Measurements from ENCODE around the gene CRLF2. TPM values are rescaled to one million over a fixed set of nuclear protein-coding genes. Genes with fewer than 3 reads are reported as not detected.

CRLF2 gene
- total and polyA plus RNA-seq, 10 of the 15 experiments (the other 5 are each of a cell fraction or from before 2014, with no cell fraction given) = 2.7 to 7.2 (median 4.5) TPM

GRCh38 chrX:1163231-1163630, 49.2 kb downstream of the CRLF2 start (continued):
- TF ChIP-seq, protein P1, sequence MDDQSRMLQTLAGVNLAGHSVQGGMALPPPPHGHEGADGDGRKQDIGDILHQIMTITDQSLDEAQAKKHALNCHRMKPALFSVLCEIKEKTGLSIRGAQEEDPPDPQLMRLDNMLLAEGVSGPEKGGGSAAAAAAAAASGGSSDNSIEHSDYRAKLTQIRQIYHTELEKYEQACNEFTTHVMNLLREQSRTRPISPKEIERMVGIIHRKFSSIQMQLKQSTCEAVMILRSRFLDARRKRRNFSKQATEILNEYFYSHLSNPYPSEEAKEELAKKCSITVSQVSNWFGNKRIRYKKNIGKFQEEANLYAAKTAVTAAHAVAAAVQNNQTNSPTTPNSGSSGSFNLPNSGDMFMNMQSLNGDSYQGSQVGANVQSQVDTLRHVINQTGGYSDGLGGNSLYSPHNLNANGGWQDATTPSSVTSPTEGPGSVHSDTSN (IDR thresholded peaks at IDR 0.05; ENCODE audit: insufficient replicate concordance, low read depth, low read length) = no peak
- no peak for TF ChIP-seq NR2C1 (IDR thresholded peaks at IDR 0.05)
- no peak for TF ChIP-seq ATF7 (IDR thresholded peaks at IDR 0.05; ENCODE audit: low read depth)
- no peak for TF ChIP-seq RB1 (IDR thresholded peaks at IDR 0.05; ENCODE audit: borderline replicate concordance)
- no peak for TF ChIP-seq RAD21 (IDR thresholded peaks at IDR 0.05; ENCODE audit: insufficient read depth, low read depth, low read length)
- no peak for TF ChIP-seq EGR1 (IDR thresholded peaks at IDR 0.05; ENCODE audit: borderline replicate concordance in 1 of 2, low read depth in 2 of 2, low read length in 2 of 2)
- no peak for TF ChIP-seq ZNF217 (IDR thresholded peaks at IDR 0.05)
- no peak for TF ChIP-seq SIX5 (IDR thresholded peaks at IDR 0.05; ENCODE audit: low read depth, low read length, severe bottlenecking)
- TF ChIP-seq ZZZ3 (IDR thresholded peaks at IDR 0.05; ENCODE audit: control insufficient read depth, insufficient read length, low read depth) = no peak
- TF ChIP-seq CBX5 (IDR thresholded peaks at IDR 0.05; ENCODE audit: low read depth) = no peak

- BruUV-seq (replicated peaks) = no TSS peak
- FAIRE-seq = no peak
- SMC1A ChIA-PET (ENCODE audit: uncharacterized antibody, unreplicated experiment) = no interaction called here
- in situ Hi-C loops (cut with MboI) (no loop called here), intact Hi-C loops (cut with micrococcal nuclease; ENCODE audit: unreplicated experiment) (no loop called here)
- Histone ChIP-seq H3K9ac (ENCODE audit: control insufficient read depth, insufficient read depth, low read length) (no peak overlapping the region), H3K4me3 (no peak overlapping the region), H2AFZ (ENCODE audit: control insufficient read depth, low read depth, low read length) (no peak overlapping the region), H4K20me1 (ENCODE audit: control insufficient read depth, insufficient read depth) (no peaks in the 10 kb centered on the region), H3K4me1 (ENCODE audit: control insufficient read depth, insufficient read depth, low read length) (no peaks in the 10 kb centered on the region), H3K27me3 (replicated peaks in 1 of 2; ENCODE audit: control insufficient read depth in 2 of 2, insufficient read depth in 2 of 2, low read length in 1 of 2) (no peaks in the 10 kb centered on the region), H3K9me3 (replicated peaks; ENCODE audit: control insufficient read depth, insufficient read depth, low read length) (no peaks in the 10 kb centered on the region), H3K4me2 (ENCODE audit: control insufficient read depth, insufficient read depth) (no peak overlapping the region), H3K36me3 (ENCODE audit: control insufficient read depth in 2 of 2, insufficient read depth in 2 of 2, low read length in 1 of 2) (no peaks in the 10 kb centered on the region), H3K27ac (ENCODE audit: control insufficient read depth, insufficient read depth) (no peak overlapping the region), H3K79me2 (ENCODE audit: control insufficient read depth, insufficient read depth, low read length) (no peaks in the 10 kb centered on the region)
- POLR2A ChIA-PET = no interaction called here
- CTCF ChIA-PET = no interaction called here
- DNase-seq (ENCODE audit: low read depth, low spot score) = no peak
- ATAC-seq = no peak
- WGBS (ENCODE audit: insufficient coverage, insufficient replicate concordance, low lambda C conversion rate, missing lambda C conversion rate) = 35% methylated on average over 10 of the region's 10 CpGs
- RAD21 ChIA-PET (ENCODE audit: unreplicated experiment) = no interaction called here
- TF ChIP-seq BCL11A (IDR thresholded peaks at IDR 0.05; ENCODE audit: low read depth, low read length) = no peak
- no peak for TF ChIP-seq USF2 (IDR thresholded peaks at IDR 0.05; ENCODE audit: borderline replicate concordance, low read depth, low read length)
- no peak for TF ChIP-seq USF1 (IDR thresholded peaks at IDR 0.05; ENCODE audit: borderline replicate concordance, extremely low read length, insufficient read depth, low read depth, low read length)
- TF ChIP-seq POLR2AphosphoS5 (IDR thresholded peaks at IDR 0.05; ENCODE audit: low read length) = no peak
- TF ChIP-seq, protein P2, sequence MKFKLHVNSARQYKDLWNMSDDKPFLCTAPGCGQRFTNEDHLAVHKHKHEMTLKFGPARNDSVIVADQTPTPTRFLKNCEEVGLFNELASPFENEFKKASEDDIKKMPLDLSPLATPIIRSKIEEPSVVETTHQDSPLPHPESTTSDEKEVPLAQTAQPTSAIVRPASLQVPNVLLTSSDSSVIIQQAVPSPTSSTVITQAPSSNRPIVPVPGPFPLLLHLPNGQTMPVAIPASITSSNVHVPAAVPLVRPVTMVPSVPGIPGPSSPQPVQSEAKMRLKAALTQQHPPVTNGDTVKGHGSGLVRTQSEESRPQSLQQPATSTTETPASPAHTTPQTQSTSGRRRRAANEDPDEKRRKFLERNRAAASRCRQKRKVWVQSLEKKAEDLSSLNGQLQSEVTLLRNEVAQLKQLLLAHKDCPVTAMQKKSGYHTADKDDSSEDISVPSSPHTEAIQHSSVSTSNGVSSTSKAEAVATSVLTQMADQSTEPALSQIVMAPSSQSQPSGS (IDR thresholded peaks at IDR 0.05; ENCODE audit: low read length) = no peak
- TF ChIP-seq SUPT20H (IDR thresholded peaks at IDR 0.05; ENCODE audit: borderline replicate concordance, control insufficient read depth, low read depth, low read length) = no peak
- no peak for TF ChIP-seq BHLHE40 (IDR thresholded peaks at IDR 0.05; ENCODE audit: borderline replicate concordance in 1 of 2, low read depth in 2 of 2, low read length in 1 of 2)
- no peak for TF ChIP-seq RELA (IDR thresholded peaks at IDR 0.05; ENCODE audit: borderline replicate concordance, partially characterized antibody)
- TF ChIP-seq IRF4 (IDR thresholded peaks at IDR 0.05; ENCODE audit: low read depth, low read length) = no peak
Measured at GRCh38 chrX:1162119-1162916, 50.1 kb downstream of the CRLF2 start.

All from GM12878 (cell line).